ENCODE results near the gene CAPN2.

DNA sequence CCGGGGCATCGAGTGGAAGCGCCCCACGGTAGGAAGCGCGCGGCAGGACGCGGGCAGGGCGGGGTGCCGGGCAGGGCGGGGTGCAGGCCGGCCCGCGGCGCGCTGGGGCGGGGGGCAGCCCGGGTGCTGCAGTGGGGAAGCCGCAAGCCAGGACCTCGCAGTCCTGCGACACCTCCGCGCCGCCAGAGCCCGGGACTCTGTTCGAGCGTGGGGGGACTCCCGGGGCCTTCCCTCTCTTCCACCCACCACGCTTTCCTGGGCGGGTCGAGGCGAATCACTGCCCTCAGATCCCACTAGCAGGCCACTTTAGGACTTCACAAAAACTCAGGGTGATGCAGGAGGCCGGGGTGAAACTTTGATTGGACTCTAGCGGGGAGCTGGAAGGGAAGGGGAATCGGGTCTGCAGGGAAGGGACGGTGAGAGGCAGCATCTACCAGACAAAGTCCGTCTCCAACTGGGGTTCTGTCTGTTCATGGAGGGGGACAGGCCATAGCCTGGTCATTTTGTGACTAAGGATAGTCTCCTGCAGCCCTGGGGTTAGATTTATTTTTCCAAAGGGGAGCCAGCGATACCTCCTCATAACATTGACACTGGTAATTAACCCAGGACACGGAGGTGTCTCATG lies 623 bp downstream of the CAPN2 start:
- TF ChIP-seq, protein P1, sequence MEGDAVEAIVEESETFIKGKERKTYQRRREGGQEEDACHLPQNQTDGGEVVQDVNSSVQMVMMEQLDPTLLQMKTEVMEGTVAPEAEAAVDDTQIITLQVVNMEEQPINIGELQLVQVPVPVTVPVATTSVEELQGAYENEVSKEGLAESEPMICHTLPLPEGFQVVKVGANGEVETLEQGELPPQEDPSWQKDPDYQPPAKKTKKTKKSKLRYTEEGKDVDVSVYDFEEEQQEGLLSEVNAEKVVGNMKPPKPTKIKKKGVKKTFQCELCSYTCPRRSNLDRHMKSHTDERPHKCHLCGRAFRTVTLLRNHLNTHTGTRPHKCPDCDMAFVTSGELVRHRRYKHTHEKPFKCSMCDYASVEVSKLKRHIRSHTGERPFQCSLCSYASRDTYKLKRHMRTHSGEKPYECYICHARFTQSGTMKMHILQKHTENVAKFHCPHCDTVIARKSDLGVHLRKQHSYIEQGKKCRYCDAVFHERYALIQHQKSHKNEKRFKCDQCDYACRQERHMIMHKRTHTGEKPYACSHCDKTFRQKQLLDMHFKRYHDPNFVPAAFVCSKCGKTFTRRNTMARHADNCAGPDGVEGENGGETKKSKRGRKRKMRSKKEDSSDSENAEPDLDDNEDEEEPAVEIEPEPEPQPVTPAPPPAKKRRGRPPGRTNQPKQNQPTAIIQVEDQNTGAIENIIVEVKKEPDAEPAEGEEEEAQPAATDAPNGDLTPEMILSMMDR (IDR thresholded peaks at IDR 0.05; ENCODE audit: low read length), result no peak
- TF ChIP-seq EZH2 (optimal IDR thresholded peaks at IDR 0.05; ENCODE audit: low read depth, low read length) (no peak), EZH2phosphoT487 (IDR thresholded peaks at IDR 0.05; ENCODE audit: low read length) (no peak)
